BE2C (cell line): ENCODE results near the gene CERS2.

Source experiments
- DNase-seq: peaks from one replicate; pipeline ENCODE4 v3.0.0-alpha.2; 2020
- H3K27me3 ChIP-seq: fragments of 250-450 bp; sonication (Bioruptor Pico); 2 replicates; pipeline ENCODE4 v1.5.1; 2020; ENCODE audit warnings: mild to moderate bottlenecking
- H3K36me3 ChIP-seq: fragments of 250-450 bp; sonication (Bioruptor Pico); 2 replicates; pipeline ENCODE4 v1.5.1; 2020; ENCODE audit warnings: mild to moderate bottlenecking
- H3K4me1 ChIP-seq: fragments of 250-450 bp; sonication (Bioruptor Pico); 2 replicates; pipeline ENCODE4 v1.5.1; 2020
- H3K4me3 ChIP-seq: 2 replicates; pipeline ENCODE4 v1.5.1; 2011; ENCODE audit warnings: low read depth, low read length
- H3K9me3 ChIP-seq: fragments of 250-450 bp; sonication (Bioruptor Pico); 2 replicates; pipeline ENCODE4 v1.5.1; 2020
- CTCF ChIP-seq: IDR thresholded peaks from 2 replicates; pipeline ENCODE4 v1.5.1; 2012; ENCODE audit warnings: mild to moderate bottlenecking, low read depth, low read length

The CERS2 gene

GRCh38 chr1:150973258-150973835, 1.3 kb downstream of the CERS2 start:
- Histone ChIP-seq H3K4me3 (peak overlapping the region; percentile 78), H3K4me1 (peaks cover 30% of the 10 kb centered on the region), H3K9me3 (no peaks in the 10 kb centered on the region), H3K36me3 (peaks cover 12% of the 10 kb centered on the region), H3K27me3 (no peaks in the 10 kb centered on the region)
- DNase-seq = peak; percentile 22
- no peak for TF ChIP-seq CTCF

GRCh38 chr1:150972417-150972940, 2.2 kb downstream of the CERS2 start:
- Histone ChIP-seq H3K27me3 (no peaks in the 10 kb centered on the region), H3K4me3 (peak overlapping the region; percentile 78), H3K36me3 (peaks cover 20% of the 10 kb centered on the region), H3K4me1 (peaks cover 27% of the 10 kb centered on the region), H3K9me3 (no peaks in the 10 kb centered on the region)
- no peak for DNase-seq
- TF ChIP-seq CTCF = no peak

GRCh38 chr1:150971583-150972416, 2.8 kb downstream of the CERS2 start:
- no peaks in the 10 kb centered on the region for H3K9me3 ChIP-seq
- peaks cover 20% of the 10 kb centered on the region for H3K4me1 ChIP-seq
- no peak for DNase-seq
- H3K27me3 ChIP-seq = no peaks in the 10 kb centered on the region
- TF ChIP-seq CTCF = no peak
- H3K36me3 ChIP-seq = peaks cover 27% of the 10 kb centered on the region
- H3K4me3 ChIP-seq = no peak overlapping the region

GRCh38 chr1:150970808-150971582, 3.6 kb downstream of the CERS2 start:
- Histone ChIP-seq H3K4me3 (no peak overlapping the region), H3K4me1 (peaks cover 19% of the 10 kb centered on the region), H3K27me3 (no peaks in the 10 kb centered on the region), H3K36me3 (peaks cover 35% of the 10 kb centered on the region), H3K9me3 (no peaks in the 10 kb centered on the region)
- peak; percentile 29 for DNase-seq
- TF ChIP-seq CTCF = no peak

GRCh38 chr1:150969626-150970025, 5.0 kb downstream of the CERS2 start:
- H3K9me3 ChIP-seq = no peaks in the 10 kb centered on the region
- no peaks in the 10 kb centered on the region for H3K27me3 ChIP-seq
- peaks cover 47% of the 10 kb centered on the region for H3K36me3 ChIP-seq
- H3K4me3 ChIP-seq = no peak overlapping the region
- no peak for DNase-seq
- no peak for TF ChIP-seq CTCF
- H3K4me1 ChIP-seq = peaks cover 19% of the 10 kb centered on the region
